HepG2 (cell line): ENCODE data around the gene DOCK3.

Experiments
- AHR ChIP-seq: IDR thresholded peaks from 2 replicates; pipeline ENCODE4 v1.6.1; 2018; ENCODE audit warnings: missing genetic modification reagents, missing compliant biosample characterization
- AKAP8 ChIP-seq: sonication (generic); formaldehyde crosslinking; IDR thresholded peaks from 2 replicates; pipeline ENCODE4 v1.5.1; 2020; ENCODE audit warnings: mild to moderate bottlenecking, missing genetic modification reagents
- CTCF ChIP-seq: sonication (generic); formaldehyde crosslinking; IDR thresholded peaks from 2 replicates; pipeline ENCODE4 v1.5.0; 2020; ENCODE audit warnings: mild to moderate bottlenecking, missing genetic modification reagents, moderate library complexity
- HMGXB4 ChIP-seq, 2 experiments: sonication (generic) in 1 of 2; formaldehyde crosslinking in 1 of 2; IDR thresholded peaks; 2 replicates each; pipeline versions ENCODE4 v1.4.0 to v1.6.1; 2018 to 2020; ENCODE audit warnings: missing genetic modification reagents in 2 of 2, borderline replicate concordance in 1 of 2, low read depth in 1 of 2, mild to moderate bottlenecking in 1 of 2, missing biosample characterization in 1 of 2
- MAFF ChIP-seq: IDR thresholded peaks from 2 replicates; pipeline ENCODE4 v1.6.1; 2011; ENCODE audit warnings: low read depth, low read length, improper control_type of control experiment
- NR1H2 ChIP-seq: sonication (generic); formaldehyde crosslinking; IDR thresholded peaks from 2 replicates; pipeline ENCODE4 v1.8.1; 2022; ENCODE audit warnings: low read depth, missing genetic modification reagents, borderline replicate concordance
- TAF1 ChIP-seq: sonication (generic); formaldehyde crosslinking; IDR thresholded peaks from 2 replicates; pipeline ENCODE4 v1.4.0; 2020; ENCODE audit warnings: missing genetic modification reagents
- ZFX ChIP-seq: sonication (generic); formaldehyde crosslinking; IDR thresholded peaks from 2 replicates; pipeline ENCODE4 v1.4.0; 2020; ENCODE audit warnings: mild to moderate bottlenecking, low read depth, missing genetic modification reagents, moderate library complexity
- ZNF260 ChIP-seq: sonication (generic); formaldehyde crosslinking; IDR thresholded peaks from 2 replicates; pipeline ENCODE4 v1.4.0; 2020; ENCODE audit warnings: missing genetic modification reagents, low read depth, mild to moderate bottlenecking, borderline replicate concordance
- ZNF354B ChIP-seq: sonication (generic); formaldehyde crosslinking; IDR thresholded peaks from 2 replicates; pipeline ENCODE4 v1.8.0; 2022; ENCODE audit warnings: mild to moderate bottlenecking, missing genetic modification reagents
- ZNF451 ChIP-seq: sonication (generic); formaldehyde crosslinking; IDR thresholded peaks from 2 replicates; pipeline ENCODE4 v1.5.0; 2020; ENCODE audit warnings: mild to moderate bottlenecking, missing genetic modification reagents
- ZNF556 ChIP-seq: sonication (generic); formaldehyde crosslinking; IDR thresholded peaks from 2 replicates; pipeline ENCODE4 v1.4.0; 2020; ENCODE audit warnings: mild to moderate bottlenecking, missing genetic modification reagents, borderline replicate concordance
- TF ChIP-seq, protein P1 (sequence below): sonication (generic); formaldehyde crosslinking; IDR thresholded peaks from 2 replicates; pipeline ENCODE4 v1.4.0; 2020; ENCODE audit warnings: missing genetic modification reagents

DNA sequence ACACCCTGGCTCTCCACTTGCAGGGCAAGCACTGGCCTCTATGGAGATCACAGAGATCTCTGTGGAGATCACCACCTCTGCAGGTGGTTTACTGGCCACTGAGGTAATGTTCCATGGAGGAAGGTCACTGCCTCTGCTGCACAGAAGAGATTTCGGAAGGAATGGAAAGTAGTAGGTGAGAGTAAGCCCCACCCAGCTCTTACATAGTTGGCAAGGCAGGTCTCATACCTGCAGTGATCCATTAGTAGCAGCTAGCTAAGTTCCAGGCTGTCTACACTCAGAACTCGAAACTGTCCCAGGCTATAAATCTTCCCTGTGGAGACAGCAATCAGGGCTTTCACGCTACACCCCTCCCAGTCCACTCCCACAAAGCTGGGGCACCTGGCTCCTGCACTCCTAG is 516.1 kb downstream of the DOCK3 start:
- TF ChIP-seq ZNF354B (CRISPR knock-in tag) (no peak), ZNF556 (CRISPR knock-in tag) (no peak), TAF1 (no peak), MAFF (no peak), NR1H2 (CRISPR knock-in tag) (no peak), AHR (CRISPR knock-in tag) (no peak), HMGXB4 (CRISPR knock-in tag; IDR thresholded peaks at IDR 0.05; ENCODE audit: borderline replicate concordance in 1 of 2, low read depth in 1 of 2) (no peak), ZNF260 (CRISPR knock-in tag) (no peak), ZNF451 (CRISPR knock-in tag) (no peak), CTCF (no peak), AKAP8 (CRISPR knock-in tag) (no peak), ZFX (CRISPR knock-in tag) (no peak)
- TF ChIP-seq, protein P1, sequence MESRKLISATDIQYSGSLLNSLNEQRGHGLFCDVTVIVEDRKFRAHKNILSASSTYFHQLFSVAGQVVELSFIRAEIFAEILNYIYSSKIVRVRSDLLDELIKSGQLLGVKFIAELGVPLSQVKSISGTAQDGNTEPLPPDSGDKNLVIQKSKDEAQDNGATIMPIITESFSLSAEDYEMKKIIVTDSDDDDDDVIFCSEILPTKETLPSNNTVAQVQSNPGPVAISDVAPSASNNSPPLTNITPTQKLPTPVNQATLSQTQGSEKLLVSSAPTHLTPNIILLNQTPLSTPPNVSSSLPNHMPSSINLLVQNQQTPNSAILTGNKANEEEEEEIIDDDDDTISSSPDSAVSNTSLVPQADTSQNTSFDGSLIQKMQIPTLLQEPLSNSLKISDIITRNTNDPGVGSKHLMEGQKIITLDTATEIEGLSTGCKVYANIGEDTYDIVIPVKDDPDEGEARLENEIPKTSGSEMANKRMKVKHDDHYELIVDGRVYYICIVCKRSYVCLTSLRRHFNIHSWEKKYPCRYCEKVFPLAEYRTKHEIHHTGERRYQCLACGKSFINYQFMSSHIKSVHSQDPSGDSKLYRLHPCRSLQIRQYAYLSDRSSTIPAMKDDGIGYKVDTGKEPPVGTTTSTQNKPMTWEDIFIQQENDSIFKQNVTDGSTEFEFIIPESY (CRISPR knock-in tag) = no peak
